T follicular helper cell (primary cell): Measurements from ENCODE around the gene VPS11.
"Not testable (repeated sequence)": the region's sequence is repeated elsewhere in the genome, so short reads cannot be mapped to it uniquely, and the experiment has no call there.

Source experiments
- DNase-seq: peaks from one replicate; pipeline ENCODE4 v3.0.0-alpha.2; 2020; ENCODE audit warnings: low read depth
- total RNA-seq, 2 experiments: gene quantifications; one replicate each; lab custom pipeline; 2026; lab: John Stamatoyannopoulos, UW

VPS11 gene
- 51.1 to 101 reads per million in 2 experiments for total RNA-seq

- DNase-seq: peak; percentile 98
Measured at GRCh38 chr11:119067371-119068222, at the start of gene VPS11. VPS11 (plus strand) TSS chr11:119067818; CDS start chr11:119067824, 6 bp downstream.

- peak; percentile 94 for DNase-seq
Measured at GRCh38 chr11:119018074-119018938, 49.3 kb upstream of the VPS11 start, which contains the start of the genes RPS25 and TRAPPC4. RPS25 (minus strand) TSS chr11:119018343; CDS start chr11:119018284, 59 bp downstream. TRAPPC4 (plus strand) TSS chr11:119018766; CDS start chr11:119018796, 30 bp downstream.

- no peak for DNase-seq
Measured at GRCh38 chr11:119019996-119020395, 47.6 kb upstream of the VPS11 start.

- no peak for DNase-seq
Measured at GRCh38 chr11:119021631-119022030, 46.0 kb upstream of the VPS11 start.

- DNase-seq: no peak
Measured at GRCh38 chr11:119023741-119024140, 43.9 kb upstream of the VPS11 start.

GRCh38 chr11:119024430-119025098 is 43.1 kb upstream of the VPS11 start:
- DNase-seq: no peak

- DNase-seq: no peak
Measured at GRCh38 chr11:119025099-119025473, 42.5 kb upstream of the VPS11 start.

- no peak for DNase-seq
Measured at GRCh38 chr11:119025541-119025940, 42.1 kb upstream of the VPS11 start.

GRCh38 chr11:119025978-119026766 is 41.4 kb upstream of the VPS11 start:
- no peak for DNase-seq

- DNase-seq: no peak
Measured at GRCh38 chr11:119026970-119027369, 40.6 kb upstream of the VPS11 start.

- DNase-seq: no peak
Measured at GRCh38 chr11:119027561-119028345, 39.9 kb upstream of the VPS11 start.

- no peak for DNase-seq
Measured at GRCh38 chr11:119028346-119029068, 39.1 kb upstream of the VPS11 start.

GRCh38 chr11:119029069-119029339 is 38.6 kb upstream of the VPS11 start:
- DNase-seq: no peak

- no peak for DNase-seq
Measured at GRCh38 chr11:119029340-119030028, 38.1 kb upstream of the VPS11 start.

GRCh38 chr11:119030029-119030328 is 37.6 kb upstream of the VPS11 start:
- DNase-seq: no peak

- peak; percentile 97 for DNase-seq
Measured at GRCh38 chr11:119030329-119031047, 37.1 kb upstream of the VPS11 start, which contains the start of gene SLC37A4. SLC37A4 (minus strand) TSS chr11:119030877.

GRCh38 chr11:119031912-119032280 is 35.7 kb upstream of the VPS11 start:
- no peak for DNase-seq

- DNase-seq: not testable (repeated sequence)
Measured at GRCh38 chr11:119033421-119033820, 34.2 kb upstream of the VPS11 start.

- no peak for DNase-seq
Measured at GRCh38 chr11:119034813-119035212, 32.8 kb upstream of the VPS11 start.
